ENCODE results near the gene DAZ4.
"Not testable (repeated sequence)": the region's sequence is repeated elsewhere in the genome, so short reads cannot be mapped to it uniquely, and the experiment has no call there.

DAZ4 gene, protein sequence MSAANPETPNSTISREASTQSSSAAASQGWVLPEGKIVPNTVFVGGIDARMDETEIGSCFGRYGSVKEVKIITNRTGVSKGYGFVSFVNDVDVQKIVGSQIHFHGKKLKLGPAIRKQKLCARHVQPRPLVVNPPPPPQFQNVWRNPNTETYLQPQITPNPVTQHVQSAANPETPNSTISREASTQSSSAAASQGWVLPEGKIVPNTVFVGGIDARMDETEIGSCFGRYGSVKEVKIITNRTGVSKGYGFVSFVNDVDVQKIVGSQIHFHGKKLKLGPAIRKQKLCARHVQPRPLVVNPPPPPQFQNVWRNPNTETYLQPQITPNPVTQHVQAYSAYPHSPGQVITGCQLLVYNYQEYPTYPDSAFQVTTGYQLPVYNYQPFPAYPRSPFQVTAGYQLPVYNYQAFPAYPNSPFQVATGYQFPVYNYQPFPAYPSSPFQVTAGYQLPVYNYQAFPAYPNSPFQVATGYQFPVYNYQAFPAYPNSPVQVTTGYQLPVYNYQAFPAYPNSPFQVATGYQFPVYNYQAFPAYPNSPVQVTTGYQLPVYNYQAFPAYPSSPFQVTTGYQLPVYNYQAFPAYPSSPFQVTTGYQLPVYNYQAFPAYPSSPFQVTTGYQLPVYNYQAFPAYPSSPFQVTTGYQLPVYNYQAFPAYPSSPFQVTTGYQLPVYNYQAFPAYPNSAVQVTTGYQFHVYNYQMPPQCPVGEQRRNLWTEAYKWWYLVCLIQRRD

DNA sequence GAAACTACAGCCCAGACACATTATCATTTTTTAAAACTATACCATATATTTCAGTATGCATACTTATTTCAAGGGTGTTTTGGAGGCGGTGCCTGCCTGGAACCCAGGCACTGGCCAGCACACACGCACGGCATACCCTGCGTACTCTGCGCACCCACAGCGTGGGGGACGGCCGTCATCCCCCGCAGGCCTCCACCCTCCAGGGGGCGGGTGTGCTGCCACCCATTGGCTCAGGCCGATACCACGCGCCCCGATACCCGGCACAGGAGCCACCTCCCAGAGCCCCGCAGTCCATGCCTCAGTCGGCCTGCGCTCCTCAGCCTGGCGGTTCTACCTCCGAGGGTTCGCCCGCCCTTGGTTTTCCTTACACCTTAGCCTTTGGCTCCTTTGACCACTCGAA is at the start of gene DAZ4:
Gene DAZ4 (plus strand): TSS at position 301 of the 400 bp plus-strand sequence. CDS start 208 bp downstream, outside the sequence.
- not testable (repeated sequence) for DNase-seq

DNA sequence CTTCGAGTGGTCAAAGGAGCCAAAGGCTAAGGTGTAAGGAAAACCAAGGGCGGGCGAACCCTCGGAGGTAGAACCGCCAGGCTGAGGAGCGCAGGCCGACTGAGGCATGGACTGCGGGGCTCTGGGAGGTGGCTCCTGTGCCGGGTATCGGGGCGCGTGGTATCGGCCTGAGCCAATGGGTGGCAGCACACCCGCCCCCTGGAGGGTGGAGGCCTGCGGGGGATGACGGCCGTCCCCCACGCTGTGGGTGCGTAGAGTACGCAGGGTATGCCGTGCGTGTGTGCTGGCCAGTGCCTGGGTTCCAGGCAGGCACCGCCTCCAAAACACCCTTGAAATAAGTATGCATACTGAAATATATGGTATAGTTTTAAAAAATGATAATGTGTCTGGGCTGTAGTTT is 20.4 kb upstream of the DAZ4 start, which contains the start of gene DAZ3:
Gene DAZ3 (minus strand): TSS at position 101 of the 400 bp plus-strand sequence. CDS start 208 bp downstream, outside the sequence.
- DNase-seq: not testable (repeated sequence)

DNA sequence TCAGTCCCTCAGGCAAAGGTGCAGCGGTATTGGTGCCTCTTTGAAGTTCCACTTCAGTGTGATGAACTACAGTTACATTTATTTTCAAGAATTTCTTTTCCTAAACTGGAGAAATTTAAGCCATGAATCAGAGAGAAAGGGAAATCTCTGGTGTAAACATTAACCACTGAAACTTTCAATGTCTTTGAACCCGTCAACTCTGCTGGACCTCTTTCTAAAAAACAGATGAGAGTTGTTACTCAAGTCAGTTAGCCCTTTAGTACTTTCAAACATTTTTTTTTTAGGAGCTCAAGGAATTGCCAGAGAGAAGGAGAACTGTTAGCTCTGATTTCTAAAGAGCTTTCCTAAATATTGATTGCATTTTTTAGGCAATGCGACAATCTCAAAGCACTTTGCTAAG is 11.9 kb upstream of the DAZ4 start:
- DNase-seq: not testable (repeated sequence)

- not testable (repeated sequence) for DNase-seq
These were observed 9.4 kb upstream of the DAZ4 start for GRCh38 chrY:24824184-24824879.

DNA sequence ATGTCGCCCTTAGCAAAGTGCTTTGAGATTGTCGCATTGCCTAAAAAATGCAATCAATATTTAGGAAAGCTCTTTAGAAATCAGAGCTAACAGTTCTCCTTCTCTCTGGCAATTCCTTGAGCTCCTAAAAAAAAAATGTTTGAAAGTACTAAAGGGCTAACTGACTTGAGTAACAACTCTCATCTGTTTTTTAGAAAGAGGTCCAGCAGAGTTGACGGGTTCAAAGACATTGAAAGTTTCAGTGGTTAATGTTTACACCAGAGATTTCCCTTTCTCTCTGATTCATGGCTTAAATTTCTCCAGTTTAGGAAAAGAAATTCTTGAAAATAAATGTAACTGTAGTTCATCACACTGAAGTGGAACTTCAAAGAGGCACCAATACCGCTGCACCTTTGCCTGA is 8.7 kb upstream of the DAZ4 start:
- not testable (repeated sequence) for DNase-seq
